Hepatocyte (in vitro differentiated cells): ENCODE measurements around the gene NRP1.

Experiments
- EZH2 ChIP-seq: fragments of 200-600 bp; sonication (generic); IDR thresholded peaks from 2 replicates; pipeline ENCODE4 v1.6.1; 2016; ENCODE audit warnings: antibody characterized with exemption, mild to moderate bottlenecking, borderline replicate concordance
- TF ChIP-seq, protein P1 (sequence below): fragments of 200-600 bp; sonication (generic); IDR thresholded peaks from 2 replicates; pipeline ENCODE4 v1.5.1; 2016; ENCODE audit warnings: antibody characterized with exemption, mild to moderate bottlenecking; ENCODE audit not compliant: poor library complexity

DNA sequence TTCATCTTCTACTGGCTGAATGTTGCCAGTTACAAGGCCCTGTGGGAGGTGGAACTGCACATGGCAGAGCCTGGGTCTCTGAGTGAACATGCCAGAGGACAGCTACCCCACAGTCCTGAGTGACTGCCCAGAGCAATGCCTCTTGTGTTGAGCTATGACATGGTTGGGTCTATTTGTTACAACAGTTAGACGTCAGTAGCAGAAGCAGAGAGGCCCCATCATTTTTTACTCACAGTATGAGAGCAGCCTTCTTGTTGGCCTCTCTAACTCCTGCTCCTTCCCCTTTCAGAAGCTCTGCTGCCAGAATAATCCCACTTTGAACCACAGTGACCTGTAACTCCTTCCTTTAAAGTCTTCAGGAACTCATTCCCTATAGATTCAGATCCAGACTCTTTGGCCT, 30.8 kb upstream of the NRP1 start:
- no peak for TF ChIP-seq EZH2
- TF ChIP-seq, protein P1, sequence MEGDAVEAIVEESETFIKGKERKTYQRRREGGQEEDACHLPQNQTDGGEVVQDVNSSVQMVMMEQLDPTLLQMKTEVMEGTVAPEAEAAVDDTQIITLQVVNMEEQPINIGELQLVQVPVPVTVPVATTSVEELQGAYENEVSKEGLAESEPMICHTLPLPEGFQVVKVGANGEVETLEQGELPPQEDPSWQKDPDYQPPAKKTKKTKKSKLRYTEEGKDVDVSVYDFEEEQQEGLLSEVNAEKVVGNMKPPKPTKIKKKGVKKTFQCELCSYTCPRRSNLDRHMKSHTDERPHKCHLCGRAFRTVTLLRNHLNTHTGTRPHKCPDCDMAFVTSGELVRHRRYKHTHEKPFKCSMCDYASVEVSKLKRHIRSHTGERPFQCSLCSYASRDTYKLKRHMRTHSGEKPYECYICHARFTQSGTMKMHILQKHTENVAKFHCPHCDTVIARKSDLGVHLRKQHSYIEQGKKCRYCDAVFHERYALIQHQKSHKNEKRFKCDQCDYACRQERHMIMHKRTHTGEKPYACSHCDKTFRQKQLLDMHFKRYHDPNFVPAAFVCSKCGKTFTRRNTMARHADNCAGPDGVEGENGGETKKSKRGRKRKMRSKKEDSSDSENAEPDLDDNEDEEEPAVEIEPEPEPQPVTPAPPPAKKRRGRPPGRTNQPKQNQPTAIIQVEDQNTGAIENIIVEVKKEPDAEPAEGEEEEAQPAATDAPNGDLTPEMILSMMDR, result no peak
